GM12801 (cell line): ENCODE measurements around the gene CALR3.

Experiments used
- TF ChIP-seq, protein P1 (sequence below): IDR thresholded peaks from one replicate; pipeline ENCODE4 v1.5.1; 2011; ENCODE audit warnings: control low read depth; ENCODE audit not compliant: insufficient read length; ENCODE audit errors: extremely low read depth

The CALR3 gene

DNA sequence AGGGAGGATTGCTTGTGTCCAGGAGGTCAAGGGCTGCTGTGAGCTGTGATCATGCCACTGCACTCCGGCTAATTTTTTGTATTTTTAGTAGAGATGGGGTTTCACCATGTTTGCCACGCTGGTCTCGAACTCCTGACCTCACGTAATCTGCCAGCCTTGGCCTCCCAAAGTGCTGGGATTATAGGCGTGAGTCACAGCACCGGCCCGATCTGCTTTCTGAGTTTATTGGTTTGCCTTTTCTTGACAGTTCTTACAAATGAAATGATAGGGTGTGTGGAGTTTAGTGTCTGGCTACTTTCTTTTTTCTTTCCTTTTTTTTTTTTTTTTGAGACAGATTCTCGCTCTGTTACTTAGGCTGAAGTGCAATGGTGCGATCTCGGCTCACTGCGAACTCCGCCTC lies 1.1 kb upstream of the CALR3 start:
- TF ChIP-seq, protein P1, sequence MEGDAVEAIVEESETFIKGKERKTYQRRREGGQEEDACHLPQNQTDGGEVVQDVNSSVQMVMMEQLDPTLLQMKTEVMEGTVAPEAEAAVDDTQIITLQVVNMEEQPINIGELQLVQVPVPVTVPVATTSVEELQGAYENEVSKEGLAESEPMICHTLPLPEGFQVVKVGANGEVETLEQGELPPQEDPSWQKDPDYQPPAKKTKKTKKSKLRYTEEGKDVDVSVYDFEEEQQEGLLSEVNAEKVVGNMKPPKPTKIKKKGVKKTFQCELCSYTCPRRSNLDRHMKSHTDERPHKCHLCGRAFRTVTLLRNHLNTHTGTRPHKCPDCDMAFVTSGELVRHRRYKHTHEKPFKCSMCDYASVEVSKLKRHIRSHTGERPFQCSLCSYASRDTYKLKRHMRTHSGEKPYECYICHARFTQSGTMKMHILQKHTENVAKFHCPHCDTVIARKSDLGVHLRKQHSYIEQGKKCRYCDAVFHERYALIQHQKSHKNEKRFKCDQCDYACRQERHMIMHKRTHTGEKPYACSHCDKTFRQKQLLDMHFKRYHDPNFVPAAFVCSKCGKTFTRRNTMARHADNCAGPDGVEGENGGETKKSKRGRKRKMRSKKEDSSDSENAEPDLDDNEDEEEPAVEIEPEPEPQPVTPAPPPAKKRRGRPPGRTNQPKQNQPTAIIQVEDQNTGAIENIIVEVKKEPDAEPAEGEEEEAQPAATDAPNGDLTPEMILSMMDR, result no peak

DNA sequence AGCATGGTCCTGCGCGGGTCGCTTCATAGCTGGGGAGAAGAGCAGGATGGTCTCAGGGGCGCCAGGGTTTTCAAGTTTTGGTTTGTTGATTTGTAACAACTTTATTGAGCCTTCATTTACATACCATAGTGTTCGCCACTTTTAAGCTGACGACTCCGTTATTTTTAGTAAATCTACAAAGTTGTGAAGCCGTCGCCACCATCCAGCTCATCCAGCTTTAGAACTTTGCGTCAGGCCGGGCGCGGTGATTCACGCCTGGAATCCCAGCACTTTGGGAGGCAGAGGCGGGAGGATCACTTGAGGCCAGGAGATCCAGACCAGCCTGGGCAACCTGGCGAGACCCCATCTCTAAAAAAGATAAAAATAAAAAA lies 631 bp upstream of the CALR3 start:
- TF ChIP-seq, protein P1, result no peak

DNA sequence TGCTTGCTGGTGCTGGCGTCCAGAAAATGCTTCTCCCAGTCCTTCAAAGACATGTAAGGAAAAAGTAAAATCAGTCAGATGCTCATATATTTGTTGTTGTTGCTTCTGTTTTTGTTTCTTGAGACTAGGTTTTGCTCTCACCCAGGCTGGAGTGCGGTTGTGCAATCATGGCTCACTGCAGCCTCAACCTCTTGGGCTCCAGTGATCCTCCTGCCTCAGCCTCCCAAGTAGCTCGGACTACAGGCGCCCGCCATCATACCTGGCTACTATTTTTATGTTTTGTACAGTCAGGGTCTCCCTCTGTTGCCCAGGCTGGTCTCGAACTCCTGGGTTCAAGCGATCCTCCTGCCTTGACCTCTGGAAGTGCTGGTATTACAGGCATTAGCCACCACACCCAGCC lies 13.2 kb downstream of the CALR3 start:
- TF ChIP-seq, protein P1, result no peak

DNA sequence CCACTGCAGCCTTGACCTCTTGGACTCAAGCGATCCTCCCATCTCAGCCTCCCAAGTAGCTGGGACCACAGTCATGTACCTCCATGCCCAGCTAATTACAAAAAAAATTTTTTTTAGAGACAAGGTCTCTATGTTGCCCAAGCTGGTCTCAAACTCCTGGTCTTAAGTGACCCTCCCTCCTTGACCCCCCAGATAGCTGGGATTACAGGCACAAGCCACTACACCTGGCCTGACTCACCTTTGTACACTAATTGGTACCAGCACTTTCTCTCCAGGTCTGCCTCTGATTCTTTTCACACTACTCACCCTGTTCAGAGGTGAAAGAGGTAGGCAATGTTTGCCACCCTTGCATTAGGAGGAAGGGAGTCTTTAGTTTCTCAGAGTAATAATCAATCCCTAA lies 18.7 kb downstream of the CALR3 start:
- TF ChIP-seq, protein P1, result no peak

GRCh38 chr19:16476401-16476800 lies 19.6 kb downstream of the CALR3 start:
- TF ChIP-seq, protein P1, result no peak

DNA sequence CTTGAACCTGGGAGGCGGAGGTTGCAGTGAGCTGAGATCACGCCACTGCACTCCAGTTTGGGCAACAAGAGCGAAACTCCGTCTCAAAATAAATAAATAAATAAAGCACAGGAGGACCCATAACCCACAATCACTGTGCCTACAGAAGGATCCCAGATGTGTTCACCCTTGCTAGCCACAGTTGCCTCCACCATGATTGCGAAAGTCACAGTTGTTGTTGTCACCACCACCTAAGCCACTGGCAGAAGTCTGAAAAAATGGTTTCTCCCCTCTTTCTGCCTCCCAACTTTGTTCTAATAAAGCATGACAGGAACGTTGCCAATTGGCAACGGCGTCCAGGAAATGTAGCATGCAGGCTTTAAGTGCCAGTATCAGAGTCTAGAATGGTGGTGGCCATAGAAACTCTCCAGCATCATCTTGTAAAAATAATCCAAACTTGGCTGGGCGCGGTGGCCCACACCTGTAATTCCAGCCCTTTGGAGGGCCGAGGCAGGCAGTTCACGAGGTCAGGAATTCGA lies 22.0 kb downstream of the CALR3 start:
- TF ChIP-seq, protein P1, result no peak

- TF ChIP-seq, protein P1, result no peak
These were observed 23.0 kb downstream of the CALR3 start for GRCh38 chr19:16472992-16473391.
